HepG2 (cell line): ENCODE data around the gene FGFR3. TPM values are rescaled to one million over a fixed set of nuclear protein-coding genes. Genes with fewer than 3 reads are reported as not detected.

Source experiments
- AGO1 ChIP-seq: fragments of 200-400 bp; formaldehyde crosslinking; IDR thresholded peaks from 2 replicates; pipeline ENCODE4 v1.6.1; 2017; ENCODE audit warnings: mild to moderate bottlenecking, low read depth, low read length, moderate library complexity; ENCODE audit not compliant: poor library complexity, severe bottlenecking
- FOSL2 ChIP-seq: sonication (generic); formaldehyde crosslinking; IDR thresholded peaks from 2 replicates; pipeline ENCODE4 v1.4.0; 2020; ENCODE audit warnings: missing genetic modification reagents
- FOXO1 ChIP-seq: sonication (generic); formaldehyde crosslinking; IDR thresholded peaks from 2 replicates; pipeline ENCODE4 v1.4.0; 2020; ENCODE audit warnings: missing genetic modification reagents
- HES4 ChIP-seq: sonication (generic); formaldehyde crosslinking; IDR thresholded peaks from 2 replicates; pipeline ENCODE4 v1.9.0; 2021; ENCODE audit warnings: mild to moderate bottlenecking, missing genetic modification reagents, borderline replicate concordance
- HMG20B ChIP-seq: conservative IDR thresholded peaks from 2 replicates; pipeline ENCODE4 v1.6.1; 2016; ENCODE audit warnings: missing genetic modification reagents, missing compliant biosample characterization
- HMGA1 ChIP-seq: sonication (generic); formaldehyde crosslinking; conservative IDR thresholded peaks from 2 replicates; pipeline ENCODE4 v1.4.0; 2020; ENCODE audit warnings: missing genetic modification reagents
- HNRNPLL ChIP-seq: fragments of 200-400 bp; formaldehyde crosslinking; IDR thresholded peaks from 2 replicates; pipeline ENCODE4 v1.6.1; 2017; ENCODE audit warnings: mild to moderate bottlenecking, low read depth, low read length; ENCODE audit not compliant: poor library complexity, severe bottlenecking
- KDM2A ChIP-seq: sonication (generic); formaldehyde crosslinking; IDR thresholded peaks from 2 replicates; pipeline ENCODE4 v1.4.0; 2020; ENCODE audit warnings: low read depth, missing genetic modification reagents, borderline replicate concordance
- LCORL ChIP-seq, 2 experiments: fragments of 450-650 bp in 1 of 2; sonication (generic) in 1 of 2; formaldehyde crosslinking in 1 of 2; IDR thresholded peaks; 2 replicates each; pipeline versions ENCODE4 v1.5.0 to v1.6.1; 2017 to 2020; ENCODE audit warnings: antibody characterized with exemption in 1 of 2, missing genetic modification reagents in 1 of 2
- MED1 ChIP-seq: sonication (generic); formaldehyde crosslinking; IDR thresholded peaks from 2 replicates; pipeline ENCODE4 v1.4.0; 2020; ENCODE audit warnings: missing genetic modification reagents
- MTA3 ChIP-seq: sonication (generic); formaldehyde crosslinking; IDR thresholded peaks from 2 replicates; pipeline ENCODE4 v1.4.0; 2020; ENCODE audit warnings: missing genetic modification reagents
- MYPOP ChIP-seq: sonication (generic); formaldehyde crosslinking; IDR thresholded peaks from 2 replicates; pipeline ENCODE4 v1.8.1; 2023; ENCODE audit warnings: mild to moderate bottlenecking, moderate library complexity, missing genetic modification reagents
- NCOA5 ChIP-seq: sonication (generic); formaldehyde crosslinking; IDR thresholded peaks from 2 replicates; pipeline ENCODE4 v1.4.0; 2020; ENCODE audit warnings: missing genetic modification reagents
- PHF21A ChIP-seq: sonication (generic); formaldehyde crosslinking; IDR thresholded peaks from 2 replicates; pipeline ENCODE4 v1.5.0; 2020; ENCODE audit warnings: mild to moderate bottlenecking, missing genetic modification reagents
- PHF8 ChIP-seq: sonication (generic); formaldehyde crosslinking; IDR thresholded peaks from 2 replicates; pipeline ENCODE4 v1.5.0; 2020; ENCODE audit warnings: missing genetic modification reagents
- RARA ChIP-seq: IDR thresholded peaks from 2 replicates; pipeline ENCODE4 v1.6.1; 2016; ENCODE audit warnings: missing genetic modification reagents, missing compliant biosample characterization
- RORA ChIP-seq: sonication (generic); formaldehyde crosslinking; IDR thresholded peaks from 2 replicates; pipeline ENCODE4 v1.5.0; 2020; ENCODE audit warnings: mild to moderate bottlenecking, missing genetic modification reagents, moderate library complexity
- SMARCE1 ChIP-seq: fragments of 450-650 bp; IDR thresholded peaks from 2 replicates; pipeline ENCODE4 v1.6.1; 2017; ENCODE audit warnings: borderline replicate concordance
- SP4 ChIP-seq: sonication (generic); formaldehyde crosslinking; IDR thresholded peaks from 2 replicates; pipeline ENCODE4 v1.8.1; 2023; ENCODE audit warnings: mild to moderate bottlenecking, missing genetic modification reagents
- TEAD2 ChIP-seq: sonication (generic); formaldehyde crosslinking; IDR thresholded peaks from 2 replicates; pipeline ENCODE4 v1.9.0; 2021; ENCODE audit warnings: missing genetic modification reagents
- TGIF2 ChIP-seq: IDR thresholded peaks from 2 replicates; pipeline ENCODE4 v1.6.1; 2016; ENCODE audit warnings: control low read depth, missing compliant biosample characterization
- YEATS2 ChIP-seq: sonication (generic); formaldehyde crosslinking; IDR thresholded peaks from 2 replicates; pipeline ENCODE4 v1.4.0; 2020; ENCODE audit warnings: missing genetic modification reagents, borderline replicate concordance
- ZBTB34 ChIP-seq: sonication (generic); formaldehyde crosslinking; IDR thresholded peaks from 2 replicates; pipeline ENCODE4 v1.8.0; 2022; ENCODE audit warnings: mild to moderate bottlenecking, missing genetic modification reagents
- ZNF292 ChIP-seq: sonication (generic); formaldehyde crosslinking; IDR thresholded peaks from 2 replicates; pipeline ENCODE4 v1.8.1; 2022; ENCODE audit warnings: mild to moderate bottlenecking, low read depth, missing genetic modification reagents, borderline replicate concordance
- ZNF354B ChIP-seq: sonication (generic); formaldehyde crosslinking; IDR thresholded peaks from 2 replicates; pipeline ENCODE4 v1.8.0; 2022; ENCODE audit warnings: mild to moderate bottlenecking, missing genetic modification reagents
- ZNF614 ChIP-seq: IDR thresholded peaks from 2 replicates; pipeline ENCODE4 v1.6.1; 2018; ENCODE audit warnings: missing biosample characterization, missing genetic modification reagents, inconsistent platforms, borderline replicate concordance
- ZNF746 ChIP-seq: sonication (generic); formaldehyde crosslinking; IDR thresholded peaks from 2 replicates; pipeline ENCODE4 v1.8.0; 2022; ENCODE audit warnings: mild to moderate bottlenecking, missing genetic modification reagents
- ZSCAN29 ChIP-seq: sonication (generic); formaldehyde crosslinking; conservative IDR thresholded peaks from 2 replicates; pipeline ENCODE4 v1.4.0; 2020; ENCODE audit warnings: mild to moderate bottlenecking, missing genetic modification reagents
- polyA plus RNA-seq, 8 experiments: library from polyadenylated mRNA; depleted of rRNA in 3 of 8; stranded (reverse) in 7 of 8; unstranded in 1 of 8; fragments of >200 nt; fragmentation: Illumina TruSeq in 4 of 8; extraction: Trizol in 4 of 8; gene quantifications; 2 replicates each; pipeline versions ENCODE4 v1.2.1 to v1.2.3, GENCODE V29; 2011 to 2016; ENCODE audit warnings: low read depth in 4 of 8, missing spikeins in 1 of 8, mixed read lengths in 1 of 8; ENCODE audit not compliant: insufficient read depth in 1 of 8
- total RNA-seq, 5 experiments: library from RNA; depleted of rRNA; stranded (reverse); fragments of >200 nt; fragmentation: Illumina TruSeq; extraction: Trizol; gene quantifications; 2 replicates each; pipeline ENCODE4 v1.2.3, GENCODE V29; 2016; ENCODE audit warnings: low read depth in 1 of 5

FGFR3 gene
- total and polyA plus RNA-seq, 2 of the 13 experiments (the other 11 are each of a cell fraction or from before 2014, with no cell fraction given): 103 to 109 TPM

GRCh38 chr4:1795299-1796195 is 2.5 kb downstream of the FGFR3 start (continued):
- TF ChIP-seq ZNF354B (CRISPR knock-in tag): 0 out of 2 replicates have a peak, but pooled peaks have one; percentile 40
- no peak for TF ChIP-seq ZNF292
- peak; percentile 37; the same call in 1 of the 2 replicates for TF ChIP-seq LCORL (IDR thresholded peaks at IDR 0.05)
- peak; percentile 91 for TF ChIP-seq LCORL (CRISPR knock-in tag; IDR thresholded peaks at IDR 0.05)
- TF ChIP-seq SMARCE1: no peak
- TF ChIP-seq RARA (CRISPR knock-in tag): peak; percentile 79
- peak; percentile 46; the same call in 1 of the 2 replicates for TF ChIP-seq PHF8 (CRISPR knock-in tag)
- TF ChIP-seq SP4 (CRISPR knock-in tag): 0 out of 2 replicates have a peak, but pooled peaks have one; percentile 41
- peak; percentile 68; the same call in 1 of the 2 replicates for TF ChIP-seq MYPOP (CRISPR knock-in tag)
- peak; percentile 60; the same call in 1 of the 2 replicates for TF ChIP-seq ZNF614 (CRISPR knock-in tag)
- TF ChIP-seq RORA (CRISPR knock-in tag): no peak
- no peak; the same call in 1 of the 2 replicates for TF ChIP-seq HMG20B (CRISPR knock-in tag)
- peak; percentile 73 for TF ChIP-seq AGO1
- peak; percentile 87 for TF ChIP-seq MED1
- TF ChIP-seq HNRNPLL: peak; percentile 41
- TF ChIP-seq PHF21A (CRISPR knock-in tag): peak; percentile 90
- TF ChIP-seq KDM2A (CRISPR knock-in tag): peak; percentile 78
- 0 out of 2 replicates have a peak, but pooled peaks have one; percentile 24 for TF ChIP-seq FOSL2 (CRISPR knock-in tag)
- TF ChIP-seq FOXO1 (CRISPR knock-in tag): 0 out of 2 replicates have a peak, but pooled peaks have one; percentile 18
- TF ChIP-seq HES4 (CRISPR knock-in tag): no peak
- peak; percentile 50; the same call in 1 of the 2 replicates for TF ChIP-seq TGIF2 (CRISPR knock-in tag)
- TF ChIP-seq YEATS2 (CRISPR knock-in tag): 0 out of 2 replicates have a peak, but pooled peaks have one; percentile 45
- no peak for TF ChIP-seq HMGA1
- 0 out of 2 replicates have a peak, but pooled peaks have one; percentile 56 for TF ChIP-seq NCOA5 (CRISPR knock-in tag)
- TF ChIP-seq ZNF746: peak; percentile 96
- peak; percentile 85; the same call in 1 of the 2 replicates for TF ChIP-seq ZBTB34
- no peak for TF ChIP-seq MTA3
- TF ChIP-seq TEAD2: no peak
- TF ChIP-seq ZSCAN29 (CRISPR knock-in tag): peak; percentile 69; the same call in 1 of the 2 replicates
